RKO (cell line): ENCODE data around the gene PAQR7.
A peak's percentile ranks its signal among the peaks of the same experiment; 100 is the strongest.

Experiments
- DNase-seq: peaks from one replicate; pipeline ENCODE4 v3.0.0-alpha.2; 2016; ENCODE audit warnings: low spot score

The PAQR7 gene

DNA sequence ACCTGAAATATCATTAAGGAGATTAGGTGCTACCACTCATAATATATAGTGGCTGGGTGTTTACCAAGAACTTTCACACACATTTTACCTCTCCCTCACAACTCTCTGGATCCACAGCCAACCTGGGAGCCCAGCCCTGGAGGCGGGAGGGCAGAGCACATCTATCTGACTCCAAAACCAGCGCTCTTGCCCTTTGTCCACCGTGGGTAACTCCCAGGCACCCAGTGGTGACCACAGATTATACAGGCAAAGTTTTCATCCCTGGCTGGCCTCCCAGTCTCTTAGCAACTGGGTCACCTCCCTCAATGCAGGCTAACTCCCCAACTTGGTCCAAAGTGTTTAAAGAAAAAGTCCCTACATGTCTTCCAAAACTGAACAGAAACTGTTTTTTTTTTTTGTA lies 2.4 kb downstream of the PAQR7 start:
- no peak for DNase-seq

DNA sequence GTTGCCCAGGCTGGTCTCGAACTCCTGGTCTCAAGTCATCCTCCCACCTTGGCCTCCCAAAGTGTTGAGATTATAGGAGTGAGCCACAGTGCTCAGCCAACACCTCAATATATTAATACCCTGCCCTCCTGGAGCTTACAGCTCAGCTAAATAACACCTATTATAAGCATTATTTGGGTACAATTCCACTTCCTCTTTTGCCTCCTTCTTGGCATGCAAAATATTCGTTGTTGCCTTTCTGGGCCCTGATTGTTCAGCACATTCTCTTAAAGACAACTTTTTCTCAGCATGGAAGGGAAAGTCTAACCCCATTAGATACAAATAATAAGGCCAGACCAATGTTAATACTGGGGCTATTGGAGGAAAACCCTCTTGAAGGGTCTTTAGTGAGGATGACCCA lies 2.8 kb downstream of the PAQR7 start:
- DNase-seq: no peak

DNA sequence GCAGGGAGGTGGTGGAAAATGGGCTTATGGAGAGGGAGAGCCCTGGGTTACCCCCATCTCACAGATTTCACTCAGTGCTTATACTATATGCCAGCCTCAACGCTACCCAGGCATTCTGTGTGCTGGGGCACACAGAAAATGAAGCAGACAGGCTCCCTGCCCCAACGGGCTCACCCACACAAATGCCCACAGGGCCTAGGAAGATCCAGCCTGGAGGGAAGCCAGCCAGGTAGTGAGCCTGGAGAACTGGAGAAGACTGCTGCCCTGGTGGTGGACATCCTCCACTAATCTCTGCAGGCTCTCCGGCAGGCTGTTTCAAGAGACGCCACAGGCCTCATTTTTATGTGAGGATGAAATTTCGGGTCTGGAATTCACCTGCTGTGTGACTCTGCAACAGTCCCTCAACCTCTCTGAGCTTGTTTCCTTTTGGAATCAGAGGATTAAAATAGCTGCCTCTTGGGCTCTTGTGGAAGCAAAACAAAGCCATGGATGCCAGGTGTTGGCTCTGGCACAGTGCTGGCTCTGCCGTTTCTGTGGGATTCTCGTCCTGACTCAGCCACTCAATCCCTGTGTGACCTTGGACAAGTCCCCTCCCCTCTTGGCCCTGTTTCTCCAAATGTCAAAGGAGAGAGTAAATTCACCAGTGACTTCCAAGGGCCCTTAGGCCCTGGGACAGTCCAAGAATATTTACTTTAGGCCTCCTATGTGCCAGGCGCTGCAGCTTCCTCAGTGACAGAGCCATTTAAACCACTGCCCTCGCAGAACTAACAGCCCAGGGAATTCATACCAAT lies 3.6 kb downstream of the PAQR7 start:
- no peak for DNase-seq

DNA sequence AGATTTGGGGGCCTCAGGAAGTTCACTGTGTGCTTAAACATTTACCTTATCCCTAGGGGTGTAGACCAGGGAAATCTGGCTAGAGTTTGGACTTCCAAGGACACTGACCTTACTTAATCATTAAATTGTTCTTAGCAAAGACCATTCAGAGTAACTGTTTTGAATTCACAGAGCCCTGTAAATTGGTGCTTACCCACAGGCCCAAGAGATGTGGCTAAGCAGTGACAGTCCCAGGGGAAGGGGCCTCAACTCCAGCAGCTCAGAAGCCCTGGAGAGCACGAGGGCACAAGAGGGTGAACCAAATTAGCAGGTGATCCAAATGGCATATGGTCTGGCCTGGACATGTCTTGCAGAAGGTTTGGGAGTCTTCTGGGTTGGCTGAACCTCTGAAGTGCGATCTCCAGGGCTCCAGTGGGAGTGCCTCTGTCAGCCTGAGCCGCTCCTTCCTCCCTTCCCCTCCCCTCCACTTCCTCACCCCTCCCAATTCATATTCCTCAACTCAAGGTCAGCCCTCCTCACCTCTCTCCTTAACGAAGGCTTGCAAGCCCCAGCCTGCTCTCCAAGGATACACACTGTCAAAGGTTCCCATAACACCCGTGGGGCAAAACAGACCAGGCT lies 4.3 kb downstream of the PAQR7 start:
- no peak for DNase-seq

DNA sequence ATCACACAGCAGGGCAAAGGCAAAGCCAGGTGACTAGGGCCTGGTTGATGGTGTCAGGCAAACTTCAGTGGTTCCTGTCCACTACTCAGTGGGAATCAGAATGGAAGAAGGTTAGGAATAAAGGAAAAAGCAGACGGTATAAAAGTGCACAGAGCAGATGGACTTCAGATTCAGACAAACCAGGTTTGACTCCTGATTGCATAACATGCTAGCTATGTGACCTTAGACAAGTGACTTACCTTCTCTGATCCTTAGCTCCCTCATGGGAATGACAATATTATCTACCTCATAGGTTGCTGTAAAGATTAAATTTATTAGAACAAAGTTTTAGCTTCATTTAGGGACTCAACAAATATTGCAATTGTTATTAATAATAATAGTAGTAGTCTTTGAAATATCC lies 4.9 kb downstream of the PAQR7 start:
- no peak for DNase-seq

DNA sequence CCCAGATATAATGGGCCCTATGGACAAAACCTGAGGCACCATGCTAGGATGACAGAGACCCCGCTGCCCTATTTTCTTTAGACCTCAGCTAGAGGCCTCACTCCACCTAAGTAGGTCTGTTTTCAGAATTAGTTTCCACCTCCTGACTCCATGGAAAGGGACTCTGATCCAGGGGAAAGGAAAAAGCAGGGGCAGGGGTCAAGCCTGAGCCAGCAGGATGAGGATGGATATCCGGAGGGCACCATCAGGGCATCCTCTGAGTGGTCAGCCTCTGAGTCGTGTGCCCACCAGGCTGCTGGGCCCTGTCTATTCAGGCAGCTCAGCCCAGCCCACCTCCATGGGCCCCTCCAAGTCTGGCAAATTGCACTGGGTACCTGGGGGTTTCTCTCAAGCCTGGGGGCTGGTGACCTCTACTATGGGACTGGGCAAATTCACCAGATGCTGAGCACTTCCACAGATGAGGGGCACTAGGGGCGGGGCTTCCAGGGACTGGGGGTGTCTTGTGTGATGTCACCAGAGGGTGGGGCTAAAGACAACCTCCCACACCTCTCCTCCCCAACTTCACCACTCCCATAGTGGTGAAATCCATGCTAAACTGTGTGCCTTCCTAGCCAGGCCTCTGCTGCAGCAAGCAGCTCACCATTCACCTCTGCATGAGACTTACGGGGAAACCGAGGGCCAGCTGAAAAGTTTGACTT lies 5.5 kb downstream of the PAQR7 start:
- DNase-seq: no peak

DNA sequence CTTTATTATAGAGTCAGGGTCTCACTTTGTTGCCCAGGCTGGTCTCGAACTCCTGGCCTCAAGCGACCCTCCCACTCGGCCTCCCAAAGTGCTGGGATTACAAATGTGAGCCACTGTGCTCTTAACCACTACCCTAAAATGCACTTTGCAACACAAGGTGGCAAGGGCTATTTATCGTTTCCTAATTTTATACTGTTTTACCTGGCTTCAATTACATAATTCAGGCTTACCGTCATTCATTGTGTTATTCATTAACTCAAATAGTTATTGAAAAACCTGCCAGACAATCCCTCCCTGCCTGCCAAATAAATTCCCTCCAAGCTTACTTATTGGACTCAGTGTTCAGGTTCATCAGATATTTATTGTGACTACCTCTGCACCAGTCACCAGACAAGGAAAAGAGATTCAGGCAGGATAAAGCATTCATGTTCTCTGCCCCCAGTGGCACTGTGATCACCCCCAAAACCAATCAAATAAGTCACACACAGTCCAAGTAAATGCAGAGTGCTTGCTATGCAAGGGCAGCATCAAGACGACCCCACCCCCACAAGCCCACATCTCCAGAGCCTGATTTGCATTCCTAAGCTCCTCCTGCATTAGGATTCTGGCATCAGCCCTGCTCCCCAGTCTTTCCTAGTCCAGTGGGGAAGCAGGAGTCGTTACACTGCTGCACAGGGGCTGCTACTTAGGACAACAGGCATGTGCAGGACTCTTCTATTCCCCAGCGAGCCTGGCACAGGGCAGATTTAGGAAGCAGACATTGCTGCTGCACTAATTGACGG lies 8.1 kb downstream of the PAQR7 start:
- DNase-seq: no peak

DNA sequence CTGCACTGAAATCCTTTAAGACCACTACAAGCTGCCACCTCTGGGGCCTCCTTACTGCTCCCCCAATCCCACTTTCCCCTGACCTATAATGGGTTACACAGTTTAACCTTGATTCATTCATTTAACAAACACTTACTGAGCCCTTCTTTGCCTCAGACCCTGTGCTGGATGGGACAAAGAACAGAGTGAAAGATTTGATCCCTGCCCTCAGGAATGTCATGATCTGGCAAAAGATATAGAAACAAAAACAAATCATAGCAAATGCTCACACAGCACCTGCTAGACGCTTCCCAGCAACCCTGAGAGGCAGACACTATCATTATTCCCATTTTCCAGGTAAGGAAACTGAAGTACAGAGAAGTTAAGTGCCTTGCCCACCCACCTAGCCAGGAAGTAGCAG lies 9.2 kb downstream of the PAQR7 start:
- DNase-seq: no peak

DNA sequence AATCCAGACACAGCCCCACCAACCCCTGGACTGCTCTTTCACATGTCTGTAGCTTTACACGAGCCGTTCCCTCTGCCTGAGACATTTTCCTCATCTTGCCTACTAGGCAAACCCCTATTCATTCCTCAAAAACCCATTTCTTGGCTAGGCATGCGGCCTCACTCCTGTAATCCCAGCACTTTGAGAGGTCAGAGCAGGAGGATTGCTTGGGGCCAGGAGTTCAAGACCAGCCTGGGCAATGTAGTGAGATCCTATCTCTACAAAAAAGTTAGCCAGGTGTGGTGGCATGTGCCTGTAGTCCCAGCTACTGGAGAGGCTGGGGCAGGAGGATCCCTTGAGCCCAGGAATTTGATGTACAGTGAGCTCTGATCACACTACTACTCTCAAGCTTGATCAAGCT lies 11.1 kb downstream of the PAQR7 start:
- DNase-seq: no peak

DNA sequence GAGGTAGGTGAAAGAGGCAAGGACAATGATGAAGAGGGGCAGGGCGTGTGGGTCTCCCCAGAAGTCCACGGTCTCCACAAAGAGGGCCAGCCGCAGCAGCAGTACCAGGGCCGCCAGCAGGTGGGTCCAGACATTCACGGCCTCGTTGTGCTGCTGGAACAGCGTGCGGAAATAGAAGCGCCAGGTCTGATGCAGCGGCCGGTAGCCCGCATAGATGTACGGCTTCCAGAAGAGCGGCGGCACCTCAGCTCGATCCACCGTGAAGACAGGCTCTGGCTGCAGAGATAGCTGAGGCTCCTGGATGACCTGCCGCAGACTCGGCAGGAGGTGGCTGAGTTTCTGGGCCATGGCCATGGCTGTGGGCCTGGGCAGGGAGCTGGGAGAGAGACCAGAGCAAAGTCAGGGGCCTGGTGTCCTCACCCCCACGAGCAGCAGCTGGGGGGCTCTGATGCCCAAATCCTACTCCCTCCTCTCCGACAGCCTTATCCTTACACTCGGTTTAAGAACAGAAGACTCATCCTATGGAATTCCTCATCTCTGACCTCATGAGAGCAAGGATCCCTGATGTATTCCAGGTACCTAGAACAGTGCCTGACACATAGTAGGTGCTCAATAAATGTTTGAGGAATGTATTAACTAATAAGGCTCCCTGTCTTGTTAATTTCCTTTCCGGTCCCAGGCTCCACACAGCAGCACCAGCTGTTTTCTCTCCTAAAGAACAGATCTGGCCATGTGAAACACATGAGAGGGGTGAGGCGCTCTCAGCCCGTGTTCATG lies 11.8 kb downstream of the PAQR7 start:
- no peak for DNase-seq

DNA sequence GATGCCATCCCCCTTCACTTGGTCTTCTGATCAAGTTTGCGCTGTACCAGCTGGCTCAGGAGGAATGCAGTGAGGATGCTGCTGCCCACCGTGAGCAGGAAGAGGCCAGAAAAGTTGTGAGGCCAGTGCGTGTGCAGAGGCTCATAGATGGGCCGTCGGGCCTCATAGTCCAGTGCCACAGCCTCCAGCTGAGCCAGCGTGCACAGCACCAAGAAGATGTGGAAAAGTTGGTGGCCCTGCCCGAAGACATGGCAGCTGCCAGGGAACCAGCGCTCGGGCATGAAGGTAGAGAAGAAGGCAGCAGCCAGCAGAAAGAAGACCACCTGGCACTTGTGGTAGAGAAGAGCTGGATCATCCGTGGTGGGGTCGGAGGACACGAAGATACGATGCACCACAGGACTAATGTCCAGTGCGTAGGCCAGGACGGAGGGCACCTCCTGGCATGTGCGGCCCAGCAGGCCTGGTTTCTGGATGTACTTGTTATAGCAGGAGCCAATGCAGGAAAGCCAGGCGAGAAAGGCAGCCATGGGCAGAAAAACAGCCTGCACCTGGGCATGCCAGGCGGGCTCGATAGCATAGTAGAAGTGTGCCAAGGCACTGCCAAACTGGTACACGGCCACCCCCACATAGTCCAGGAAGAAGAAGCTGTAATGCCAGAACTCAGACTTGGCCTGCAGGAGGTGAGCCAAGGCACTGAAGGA lies 12.6 kb downstream of the PAQR7 start:
- no peak for DNase-seq

DNA sequence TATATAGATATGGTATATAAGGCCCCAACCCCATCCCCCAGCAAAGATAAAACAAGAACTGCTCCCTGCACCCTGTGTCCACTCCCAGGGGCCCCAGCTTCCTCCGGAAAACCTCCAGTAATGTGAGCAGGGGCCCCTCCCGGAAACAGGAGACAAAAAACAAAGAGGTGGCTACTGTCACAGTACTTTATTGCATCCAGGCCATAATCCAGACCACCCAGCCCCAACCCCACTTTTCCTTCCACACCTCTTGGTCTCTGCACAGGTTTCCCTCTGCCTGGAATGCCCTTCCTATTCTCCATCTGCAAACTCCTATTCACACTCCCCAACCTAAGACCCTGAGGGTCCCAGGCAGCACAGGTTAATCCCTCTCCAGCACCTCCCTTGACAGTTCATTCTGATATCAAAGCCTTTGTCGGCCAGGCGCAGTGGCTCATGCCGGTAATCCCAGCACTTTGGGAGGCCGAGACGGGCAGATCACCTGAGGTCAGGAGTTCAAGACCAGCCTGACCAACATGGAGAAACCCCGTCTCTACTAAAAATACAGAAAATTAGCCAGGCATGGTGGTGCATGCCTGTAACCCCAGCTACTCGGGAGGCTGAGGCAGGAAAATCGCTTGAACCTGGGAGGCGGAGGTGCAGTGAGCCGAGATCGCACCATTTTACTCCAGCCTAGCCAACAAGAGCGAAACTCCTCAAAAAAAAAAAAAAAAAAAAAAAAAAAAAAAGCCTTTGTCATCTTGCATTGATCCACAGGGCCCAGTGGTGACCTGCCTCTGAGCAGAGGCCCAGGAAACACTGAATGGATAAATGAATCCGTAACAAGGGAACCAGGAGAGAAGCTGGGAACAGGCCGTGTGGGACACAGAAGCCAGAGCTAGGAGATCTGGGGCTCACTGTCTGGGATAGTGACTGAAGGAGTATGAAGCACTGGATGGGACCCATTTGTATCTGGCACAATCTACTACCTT lies 13.9 kb downstream of the PAQR7 start:
- no peak for DNase-seq

DNA sequence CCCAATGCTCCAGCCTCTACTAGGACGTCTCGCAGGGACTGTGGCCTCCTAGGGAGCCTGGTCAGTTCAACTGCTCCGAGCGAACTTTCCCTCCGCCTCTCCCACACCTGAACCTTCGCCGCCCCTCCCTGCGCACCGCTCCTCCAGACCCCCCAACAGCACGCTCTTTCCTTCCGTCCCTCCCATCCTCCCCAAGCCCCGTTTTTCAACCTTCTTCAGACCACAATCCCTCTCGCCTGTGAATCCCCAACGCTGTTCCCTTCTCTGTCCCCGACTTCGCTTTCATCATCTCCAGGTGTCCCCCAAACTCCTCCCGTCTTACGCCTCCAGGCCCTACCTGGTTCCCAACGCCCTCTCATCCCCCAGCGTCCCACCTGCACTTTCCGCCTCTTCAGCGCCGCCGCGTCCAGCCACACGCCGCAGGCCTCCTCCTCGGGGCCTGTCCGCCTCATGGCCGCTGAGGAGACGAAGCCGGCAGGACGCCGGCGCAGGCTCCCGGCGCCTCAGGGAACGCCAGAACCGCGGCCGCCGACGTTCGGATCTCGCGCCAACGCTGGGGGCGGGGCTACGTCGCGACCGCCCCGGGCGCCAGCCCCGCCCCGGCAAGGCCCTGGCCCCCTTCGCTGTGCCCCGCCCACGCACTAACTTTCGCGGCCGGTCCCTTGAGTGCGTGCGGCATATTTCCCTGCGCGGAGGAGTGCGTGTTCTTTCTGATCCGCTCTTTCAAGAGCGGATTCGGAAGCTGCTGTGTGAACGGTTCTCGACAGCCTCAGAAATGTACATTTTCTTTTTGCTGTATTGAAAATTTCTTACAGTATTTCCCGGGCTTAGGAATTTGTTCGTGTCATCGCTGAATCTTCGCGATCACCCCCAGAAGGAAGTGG lies 16.4 kb downstream of the PAQR7 start, which contains the start of gene AUNIP:
Gene AUNIP (minus strand): TSS at position 552 of the 884 bp plus-strand sequence. CDS start 100 bp downstream, at position 452.
- DNase-seq: peak; percentile 91

DNA sequence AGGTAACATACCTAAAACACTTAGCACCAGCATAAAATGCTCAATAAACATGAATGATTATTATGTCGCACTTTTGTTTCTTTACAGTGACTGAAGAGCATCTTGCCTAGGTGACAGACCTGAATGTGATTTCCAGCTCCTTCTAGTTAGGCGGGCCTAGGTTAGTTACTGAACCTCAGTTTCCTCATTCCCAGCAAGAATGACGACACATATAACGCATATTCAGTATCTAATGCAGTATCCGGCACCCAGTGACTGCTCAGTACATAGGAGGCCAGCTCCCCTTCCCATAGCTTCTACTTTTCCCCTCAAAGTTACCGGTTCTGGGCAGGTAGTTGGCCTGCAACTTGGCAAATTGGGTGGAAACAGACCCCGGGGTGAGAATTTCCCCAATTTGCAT lies 17.0 kb downstream of the PAQR7 start:
- peak; percentile 65 for DNase-seq

DNA sequence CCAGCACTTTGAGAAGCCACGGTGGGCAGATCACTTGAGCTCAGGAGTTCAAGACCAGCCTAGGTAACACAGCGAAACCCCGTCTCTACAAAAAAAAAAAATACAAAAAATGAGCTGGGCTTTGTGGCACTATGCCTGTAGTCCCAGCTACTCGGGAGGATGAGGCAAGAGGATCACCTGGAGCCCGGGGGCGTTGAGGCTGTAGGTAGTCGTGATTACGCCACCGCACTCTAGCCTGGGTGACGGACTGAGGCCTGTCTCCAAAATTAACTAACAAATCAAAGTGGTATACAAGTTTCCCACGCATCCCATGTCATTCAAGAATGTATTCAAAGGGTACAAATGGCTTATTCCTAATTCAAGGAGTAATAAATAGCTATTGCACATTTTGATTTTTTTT lies 18.7 kb downstream of the PAQR7 start:
- DNase-seq: no peak

DNA sequence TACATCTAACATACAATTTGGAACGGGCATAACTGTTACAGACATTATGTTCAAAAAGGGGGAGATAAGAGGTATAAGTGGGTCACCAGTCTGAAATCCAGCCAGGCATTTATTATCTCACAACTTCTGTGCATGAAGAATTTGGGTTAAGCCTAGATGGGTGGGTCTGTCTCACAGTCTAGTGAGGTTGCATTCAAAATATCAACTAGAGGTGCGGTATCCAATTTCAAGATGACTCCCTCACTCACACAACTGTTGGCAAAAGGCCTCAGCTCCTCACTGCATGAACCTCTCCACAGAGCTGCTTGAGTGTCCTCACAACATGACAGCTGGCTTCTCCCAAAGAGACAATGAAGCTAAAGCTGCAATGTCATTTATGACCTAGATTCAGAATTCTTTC lies 21.0 kb downstream of the PAQR7 start:
- DNase-seq: no peak

DNA sequence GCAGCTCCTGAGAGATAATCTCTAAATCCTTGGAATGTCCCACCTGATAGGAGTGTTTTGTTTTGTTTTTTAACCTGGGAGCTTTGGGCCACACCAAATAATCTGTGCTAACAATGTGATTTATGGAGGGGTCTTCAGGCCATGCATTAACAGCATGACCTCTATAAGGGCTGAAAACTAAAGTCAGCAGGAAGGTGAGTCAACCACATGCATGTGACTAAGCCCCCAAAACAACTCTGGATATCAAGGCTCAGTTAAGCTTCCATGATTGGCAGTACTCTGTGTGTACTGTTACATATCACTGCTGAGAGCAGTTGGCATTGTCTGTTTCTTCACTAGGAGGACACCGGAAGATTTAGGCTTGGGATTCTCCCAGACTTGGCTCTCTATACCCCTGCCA lies 27.0 kb downstream of the PAQR7 start:
- DNase-seq: peak; percentile 39

DNA sequence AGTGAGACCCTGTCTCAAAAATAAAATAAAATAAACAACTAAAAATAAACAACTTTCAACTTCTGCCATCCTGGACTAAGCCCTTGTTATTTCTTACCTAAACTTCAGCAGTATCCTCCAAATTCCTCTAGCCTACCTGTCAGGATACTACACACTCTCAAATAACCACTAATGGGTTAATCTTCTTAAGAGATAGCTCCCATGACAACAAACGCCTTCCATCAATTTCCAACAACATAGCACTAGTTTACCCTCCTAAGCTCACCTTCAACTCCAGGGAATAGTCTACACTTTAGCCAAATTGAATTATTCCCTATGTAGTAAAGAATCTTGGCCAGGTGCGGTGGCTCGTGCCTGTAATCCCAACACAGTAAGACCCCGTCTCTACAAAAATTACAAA lies 27.6 kb downstream of the PAQR7 start:
- DNase-seq: no peak

DNA sequence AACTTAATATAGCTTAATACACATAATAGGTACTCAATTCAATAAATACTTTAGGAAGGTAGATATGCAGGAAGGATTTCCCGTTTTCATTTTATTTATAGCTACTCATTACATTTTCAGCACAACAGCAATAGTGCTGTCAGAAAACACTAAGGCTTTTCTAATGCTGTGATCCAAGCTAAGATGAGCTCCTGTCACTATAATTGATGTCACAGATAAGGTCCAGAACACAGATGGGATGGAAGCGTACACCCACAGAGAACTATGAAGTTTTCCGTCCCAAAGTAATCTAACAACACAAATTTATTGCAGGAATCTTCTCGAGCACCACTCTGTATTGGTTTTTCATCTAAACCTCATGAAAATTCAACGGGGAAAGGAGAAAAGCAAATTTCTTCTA lies 29.8 kb downstream of the PAQR7 start:
- no peak for DNase-seq
